Coronary artery (tissue), 2 donors: ENCODE data around the gene PGA3.

Experiments
- DNase-seq: peaks from one replicate; pipeline ENCODE4 v3.0.0-alpha.2; 2017; ENCODE audit warnings: low spot score
- H3K27ac ChIP-seq, 2 donors: fragments of 200-600 bp; sonication (generic); one replicate each; pipeline ENCODE4 v1.5.1; 2016 to 2019
- H3K4me3 ChIP-seq: fragments of 200-600 bp; sonication (generic); 2 replicates; pipeline ENCODE4 v1.5.1; 2016; ENCODE audit warnings: mild to moderate bottlenecking, moderate library complexity
- CTCF ChIP-seq: fragments of 200-600 bp; sonication (generic); IDR thresholded peaks from one replicate; pipeline ENCODE4 v1.5.1; 2019; ENCODE audit warnings: antibody characterized with exemption

PGA3 gene

GRCh38 chr11:61160487-61161189, 42.7 kb upstream of the PGA3 start:
- H3K27ac ChIP-seq: peak overlapping the region; percentile 98 to 99
- peak overlapping the region; percentile 93 for H3K4me3 ChIP-seq
- no peak for TF ChIP-seq CTCF
- DNase-seq: no peak

GRCh38 chr11:61161190-61162091, 41.9 kb upstream of the PGA3 start, which contains the start of gene VPS37C:
TSS of gene VPS37C (minus strand) at chr11:61161426. CDS start at chr11:61138829, 22,597 bp downstream.
- Histone ChIP-seq H3K4me3 (peak within 1 kb of the TSS; percentile 93), H3K27ac (peak within 1 kb of the TSS; percentile 98 to 99)
- TF ChIP-seq CTCF: peak; percentile 23
- peak; percentile 95 for DNase-seq

GRCh38 chr11:61162092-61162941, 41.0 kb upstream of the PGA3 start:
- H3K4me3 ChIP-seq: peak overlapping the region; percentile 93
- H3K27ac ChIP-seq: peak overlapping the region; percentile 98 to 99
- DNase-seq: no peak
- no peak for TF ChIP-seq CTCF

- no peak for DNase-seq
- no peak for TF ChIP-seq CTCF
- Histone ChIP-seq H3K27ac (no peak overlapping the region), H3K4me3 (no peak overlapping the region)
Observed at GRCh38 chr11:61163021-61163420, 40.3 kb upstream of the PGA3 start.

- DNase-seq: no peak
- no peak for TF ChIP-seq CTCF
- Histone ChIP-seq H3K27ac (peak overlapping the region in 1 of 2 donors; percentile 54), H3K4me3 (no peak overlapping the region)
Observed at GRCh38 chr11:61163714-61164605, 39.4 kb upstream of the PGA3 start.
